LHCN-M2 (cell line): ENCODE results near the gene NPHP1. TPM values are rescaled to one million over a fixed set of nuclear protein-coding genes. Genes with fewer than 3 reads are reported as not detected.
A peak's percentile ranks its signal among the peaks of the same experiment; 100 is the strongest.
"Not testable (repeated sequence)": the region's sequence is repeated elsewhere in the genome, so short reads cannot be mapped to it uniquely, and the experiment has no call there.

Source experiments
- DNase-seq: peaks from one replicate; pipeline ENCODE4 v3.0.0-alpha.2; 2012; ENCODE audit warnings: low read depth
- total RNA-seq: library from RNA; depleted of rRNA; stranded (reverse); fragments of >200 nt; gene quantifications from 2 replicates; pipeline ENCODE4 v1.2.3, GENCODE V29; 2014

NPHP1 gene
- total RNA-seq, 1 experiment from 2014 or later = 4.8 TPM

- no peak for DNase-seq
These were observed 100.6 kb downstream of the NPHP1 start for GRCh38 chr2:110104025-110104771.

- DNase-seq = no peak
These were observed 101.5 kb downstream of the NPHP1 start for GRCh38 chr2:110103061-110103961.

GRCh38 chr2:110101901-110102803 lies 102.7 kb downstream of the NPHP1 start:
- DNase-seq = peak; percentile 41

GRCh38 chr2:110101280-110101844 lies 103.5 kb downstream of the NPHP1 start:
- peak; percentile 100 for DNase-seq

- DNase-seq = not testable (repeated sequence)
These were observed 103.9 kb downstream of the NPHP1 start for GRCh38 chr2:110100880-110101279.

- no peak for DNase-seq
These were observed 104.3 kb downstream of the NPHP1 start for GRCh38 chr2:110100480-110100879.

- DNase-seq = no peak
These were observed 105.2 kb downstream of the NPHP1 start for GRCh38 chr2:110099471-110100225.

- no peak for DNase-seq
These were observed 105.8 kb downstream of the NPHP1 start for GRCh38 chr2:110099038-110099425.

- no peak for DNase-seq
These were observed 107.2 kb downstream of the NPHP1 start for GRCh38 chr2:110097506-110098220.

GRCh38 chr2:110095994-110096633 lies 108.7 kb downstream of the NPHP1 start:
- DNase-seq = no peak

- not testable (repeated sequence) for DNase-seq
These were observed 109.8 kb downstream of the NPHP1 start for GRCh38 chr2:110094884-110095534.

GRCh38 chr2:110093924-110094323 lies 110.9 kb downstream of the NPHP1 start:
- DNase-seq = not testable (repeated sequence)

- DNase-seq = not testable (repeated sequence)
These were observed 114.6 kb downstream of the NPHP1 start for GRCh38 chr2:110090164-110090563.

- not testable (repeated sequence) for DNase-seq
These were observed 121.1 kb downstream of the NPHP1 start for GRCh38 chr2:110083757-110084156.

GRCh38 chr2:110083162-110083561 lies 121.7 kb downstream of the NPHP1 start:
- not testable (repeated sequence) for DNase-seq

- not testable (repeated sequence) for DNase-seq
These were observed 126.7 kb downstream of the NPHP1 start for GRCh38 chr2:110078104-110078503.

GRCh38 chr2:110075896-110076295 lies 128.9 kb downstream of the NPHP1 start:
- not testable (repeated sequence) for DNase-seq
